GM18517 (cell line): Measurements from ENCODE around the gene NCAM1.

Experiments
- ATAC-seq: cut with Tn5 transposase; IDR thresholded peaks from one replicate; pipeline ENCODE4 v1.9.1; 2021; ENCODE audit warnings: mild to moderate bottlenecking, moderate library complexity; ENCODE audit not compliant: unreplicated experiment

NCAM1 gene

DNA sequence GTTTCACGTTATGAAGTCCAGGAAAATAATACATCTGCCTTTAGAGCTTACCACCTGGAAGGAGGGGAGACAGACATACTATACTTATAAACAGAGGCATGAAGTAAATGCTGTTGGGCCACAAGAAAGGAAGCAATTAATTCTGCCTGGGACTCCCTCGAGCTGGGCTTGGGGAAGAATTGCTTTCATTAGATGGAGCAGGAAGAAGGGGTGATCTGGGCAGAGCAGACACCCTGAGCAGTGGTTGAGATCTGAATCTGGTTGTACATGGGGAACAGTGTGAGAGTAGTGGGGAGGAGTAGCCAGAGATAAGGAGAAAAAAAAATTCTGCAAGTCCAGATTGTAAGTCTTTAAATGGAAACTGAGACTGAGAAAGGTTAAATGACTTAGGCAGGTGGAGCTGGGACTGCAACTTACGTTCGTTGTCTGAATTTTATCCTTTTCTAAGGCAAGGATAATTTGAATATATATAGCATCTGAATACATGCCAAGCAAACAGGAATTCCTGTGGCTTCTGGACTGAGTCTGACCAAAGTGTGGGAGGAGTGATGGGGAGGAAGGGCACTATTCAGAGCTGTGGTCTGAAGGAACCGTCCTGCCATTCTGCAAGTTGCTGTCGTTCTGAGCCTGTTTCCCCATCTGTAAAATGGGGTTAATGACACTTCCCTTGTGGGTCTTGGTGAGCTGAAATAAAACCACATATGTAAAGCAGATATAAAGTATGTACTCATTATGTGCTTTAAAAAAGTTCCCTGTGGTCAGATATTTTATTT lies 7.9 kb downstream of the NCAM1 start:
- ATAC-seq = no peak

DNA sequence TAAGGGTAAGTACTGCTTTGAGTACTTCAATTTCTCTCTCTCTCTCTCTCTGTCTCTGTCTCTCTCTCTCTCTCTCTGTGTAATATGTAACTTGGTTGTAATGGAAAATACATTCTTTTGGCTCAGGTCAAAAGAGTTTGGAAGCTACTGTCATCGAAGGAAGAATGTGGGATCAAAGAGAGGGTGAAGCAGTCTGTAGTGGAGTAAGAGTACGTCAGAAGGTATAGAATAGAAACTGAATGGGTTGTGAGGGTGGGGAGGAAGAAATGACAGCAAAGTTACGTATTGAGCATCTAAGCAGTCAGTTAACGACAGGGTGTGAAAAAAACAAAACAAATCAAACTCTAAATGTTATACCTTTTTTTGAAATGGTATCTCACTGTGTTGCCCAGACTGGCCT lies 10.0 kb downstream of the NCAM1 start:
- no peak for ATAC-seq

DNA sequence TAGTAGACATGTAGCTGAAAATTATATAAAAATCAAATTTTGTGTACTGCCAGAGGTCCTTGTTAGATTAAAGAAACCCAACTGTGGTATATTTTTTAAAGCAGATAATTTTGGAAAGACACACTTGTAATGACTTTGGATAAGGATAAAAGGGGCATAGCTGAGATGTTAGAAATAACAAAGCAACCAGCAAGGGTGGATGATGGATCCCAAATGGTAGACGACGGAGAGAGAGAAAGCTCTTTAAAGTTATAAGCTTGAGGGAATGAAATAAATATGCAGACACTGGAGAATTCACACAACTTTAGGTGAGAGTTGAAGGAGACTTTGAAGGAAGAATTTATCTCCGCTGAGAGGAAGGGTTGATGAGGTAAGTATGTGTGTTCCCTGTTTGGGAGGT lies 10.6 kb downstream of the NCAM1 start:
- ATAC-seq = no peak

DNA sequence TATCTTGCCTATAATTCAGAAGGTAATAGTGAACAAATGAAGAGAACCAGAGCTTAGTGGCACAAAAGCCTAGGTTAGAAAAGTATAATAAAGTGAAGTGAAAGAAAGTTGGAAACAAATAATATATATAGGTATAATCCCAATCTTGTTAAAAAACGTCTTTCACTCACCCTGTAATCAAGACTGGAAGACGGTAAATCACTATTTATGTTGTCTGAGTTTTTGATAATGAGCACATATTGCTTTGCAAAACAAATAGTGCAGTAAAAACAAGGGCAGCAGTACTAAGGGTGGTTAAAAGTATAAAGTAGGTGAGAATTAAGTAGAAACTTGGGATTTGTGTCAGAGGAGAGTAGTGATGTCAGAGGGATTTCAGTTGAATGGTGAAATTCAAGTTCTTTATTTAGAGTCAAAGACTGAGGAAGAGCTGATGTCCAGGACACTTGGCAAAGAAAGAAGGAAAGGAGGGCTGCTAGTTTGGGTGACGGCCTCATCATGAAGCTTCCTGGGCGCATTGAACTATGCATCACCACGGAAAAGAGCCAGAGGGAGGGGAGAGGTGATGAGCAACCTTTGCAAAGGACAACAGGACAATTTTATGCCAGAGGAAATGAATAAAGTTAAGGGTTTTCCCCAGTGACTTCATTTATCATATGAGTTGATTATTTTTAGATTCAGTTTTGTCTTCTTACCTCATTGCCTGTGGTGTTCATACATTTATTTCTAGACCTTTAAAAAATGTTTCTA lies 11.4 kb downstream of the NCAM1 start:
- no peak for ATAC-seq

DNA sequence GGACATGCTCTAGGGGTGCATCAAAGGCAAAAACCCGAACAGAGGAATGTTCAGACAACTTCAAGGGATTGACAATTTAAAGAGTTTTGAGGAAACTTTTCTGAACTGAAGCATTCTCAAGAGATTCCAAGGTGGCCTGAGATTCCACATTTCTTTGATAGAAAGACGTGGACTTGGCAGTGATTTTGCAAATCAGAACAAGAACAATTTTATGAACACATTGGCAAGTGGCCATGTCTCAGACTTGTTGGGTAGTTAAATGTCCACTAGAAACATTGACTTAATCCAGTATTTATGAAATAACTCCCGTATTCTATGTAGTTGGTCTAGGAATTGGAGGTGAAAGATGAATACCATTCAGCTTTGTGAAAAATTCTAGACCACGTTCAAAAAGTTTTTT lies 13.8 kb downstream of the NCAM1 start:
- ATAC-seq = no peak

DNA sequence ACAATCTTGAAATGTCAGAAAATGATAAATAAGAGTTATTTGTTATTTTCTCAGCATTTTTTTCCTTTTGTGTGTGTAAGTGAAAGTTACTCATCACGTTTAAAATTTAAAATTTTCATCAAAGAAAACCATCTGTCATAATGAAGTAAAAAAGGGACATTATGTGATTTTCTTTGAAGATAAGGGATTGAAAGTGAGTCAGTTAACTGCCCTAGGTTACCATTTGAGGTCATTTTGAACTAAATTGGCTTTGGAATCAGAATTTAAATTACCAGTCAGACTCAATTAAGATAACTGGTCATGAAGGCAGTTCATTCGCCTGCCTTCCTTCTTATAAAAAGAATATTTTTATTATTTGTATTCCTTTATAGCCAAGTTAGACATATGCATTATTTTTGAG lies 14.3 kb downstream of the NCAM1 start:
- ATAC-seq = no peak

DNA sequence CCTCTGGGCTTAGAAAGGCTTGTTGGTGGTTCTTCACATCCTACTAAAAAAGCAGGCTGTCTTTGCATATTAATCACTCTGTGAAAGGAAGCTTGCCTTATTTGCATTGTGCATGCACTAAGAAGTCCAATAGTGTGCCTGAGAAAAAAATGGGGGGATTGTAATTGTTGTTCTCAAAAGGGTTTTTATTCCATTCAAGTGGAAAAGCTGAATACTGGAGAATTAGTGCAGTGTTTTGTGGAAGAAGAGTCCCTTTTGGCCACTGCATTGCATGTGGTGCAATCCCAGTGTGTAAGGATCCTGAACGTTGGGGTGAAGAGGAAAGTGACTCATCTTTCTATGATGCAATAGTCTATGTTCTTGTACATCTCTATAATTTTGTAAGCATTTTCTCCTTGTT lies 16.5 kb downstream of the NCAM1 start:
- no peak for ATAC-seq

DNA sequence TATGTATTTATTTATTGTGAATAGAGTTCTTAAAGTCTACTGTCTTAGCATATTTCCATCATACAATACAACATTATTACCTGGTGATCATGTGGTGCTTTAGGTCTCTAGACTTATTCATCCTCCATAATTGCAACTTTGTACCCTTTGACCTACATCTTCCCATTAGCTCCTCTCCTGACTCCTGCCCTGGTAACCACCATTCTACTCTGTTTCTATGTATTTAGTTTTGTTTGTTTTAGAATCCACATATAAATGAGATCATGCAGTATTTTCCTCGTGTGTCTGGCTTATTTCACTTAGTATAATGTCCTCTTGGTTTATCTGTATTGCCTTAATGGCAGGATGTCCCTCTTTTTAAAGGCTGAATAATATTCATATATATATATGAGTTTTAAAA lies 22.7 kb downstream of the NCAM1 start:
- no peak for ATAC-seq

DNA sequence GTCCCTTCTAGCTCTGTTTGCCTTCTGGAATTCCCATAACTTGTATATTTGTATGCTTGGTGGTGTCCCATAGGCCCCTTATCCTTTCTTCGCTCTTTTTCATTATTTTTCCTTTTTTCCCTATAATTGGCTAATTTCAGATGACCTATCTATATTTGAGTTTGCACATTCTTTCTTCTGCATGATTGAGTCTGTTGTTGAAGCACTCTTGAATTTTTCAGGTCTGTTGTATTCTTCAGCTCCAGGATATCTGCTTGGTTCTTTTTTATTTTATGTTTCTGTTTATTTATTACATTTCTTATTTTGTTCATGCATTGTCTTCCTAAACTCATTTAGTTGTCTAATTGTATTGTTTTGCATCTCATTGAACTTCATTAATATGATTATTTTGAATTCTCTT lies 28.0 kb downstream of the NCAM1 start:
- ATAC-seq = no peak

DNA sequence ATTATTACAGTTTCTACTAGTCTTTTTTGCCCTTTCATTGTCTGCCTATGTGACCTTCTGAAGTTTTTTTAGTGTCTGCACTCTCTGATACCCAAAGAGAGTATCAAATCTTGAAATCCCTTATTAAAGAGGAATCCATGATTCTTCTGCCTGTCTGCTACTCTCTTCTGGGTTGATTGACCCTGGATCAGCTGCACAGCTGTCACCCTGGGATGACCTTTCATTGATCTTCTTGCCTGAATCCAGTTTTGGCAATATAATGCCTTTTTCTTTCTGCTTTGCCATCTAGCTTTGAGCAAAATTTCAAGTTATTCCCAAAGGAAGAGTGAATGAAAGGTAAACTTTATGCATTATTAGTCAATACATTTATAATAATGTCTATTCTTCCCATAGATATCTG lies 32.6 kb downstream of the NCAM1 start:
- ATAC-seq = no peak

DNA sequence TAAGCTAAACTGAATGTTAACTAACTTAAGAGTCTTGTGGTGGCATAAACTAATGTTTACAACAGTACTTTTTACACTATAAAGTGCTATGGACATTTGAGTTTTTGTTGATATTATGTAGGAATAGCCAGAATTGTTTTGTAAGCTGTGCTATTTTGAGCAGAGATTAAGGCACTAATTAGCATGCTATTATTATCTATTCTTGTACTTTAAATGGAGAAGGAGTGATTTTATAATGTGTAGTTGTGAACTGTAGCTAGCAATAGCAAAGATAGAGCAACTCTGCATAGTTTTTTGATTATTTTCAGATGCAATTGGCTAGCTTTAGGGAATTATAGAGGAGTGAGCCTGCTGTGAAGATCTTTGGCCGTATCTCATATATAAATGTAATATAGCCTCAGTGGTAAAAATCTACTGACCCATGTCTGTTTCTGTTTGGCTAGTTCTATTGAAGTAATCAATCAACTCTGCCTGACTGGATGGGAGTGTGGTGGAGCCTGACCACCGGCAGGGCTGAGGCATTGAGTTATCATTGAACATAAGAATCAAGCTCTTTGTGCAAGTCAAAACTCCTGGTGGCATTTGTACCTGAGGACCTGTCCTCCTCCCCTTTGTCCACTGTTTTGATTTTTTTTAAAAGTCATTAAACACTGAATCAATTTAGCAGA lies 34.3 kb downstream of the NCAM1 start:
- ATAC-seq = no peak

DNA sequence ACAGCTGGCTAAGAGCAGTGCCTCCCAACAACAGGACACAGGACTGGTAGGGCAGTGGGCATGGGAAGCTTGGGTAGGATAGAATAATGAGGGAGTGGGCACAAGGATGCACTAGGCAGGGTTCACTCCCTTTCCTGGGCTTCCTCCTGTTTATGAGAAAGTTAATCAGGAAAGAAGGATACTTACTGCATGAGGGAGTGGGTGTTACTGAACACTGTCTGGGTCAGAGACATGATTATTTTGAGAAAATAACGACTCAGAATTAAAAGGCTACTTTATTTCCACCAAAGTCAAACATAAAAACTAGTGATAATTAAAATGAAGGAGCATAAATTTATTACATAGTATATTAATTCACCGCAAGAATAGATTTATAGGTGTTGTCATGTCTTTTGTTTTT lies 35.8 kb downstream of the NCAM1 start:
- ATAC-seq = no peak

DNA sequence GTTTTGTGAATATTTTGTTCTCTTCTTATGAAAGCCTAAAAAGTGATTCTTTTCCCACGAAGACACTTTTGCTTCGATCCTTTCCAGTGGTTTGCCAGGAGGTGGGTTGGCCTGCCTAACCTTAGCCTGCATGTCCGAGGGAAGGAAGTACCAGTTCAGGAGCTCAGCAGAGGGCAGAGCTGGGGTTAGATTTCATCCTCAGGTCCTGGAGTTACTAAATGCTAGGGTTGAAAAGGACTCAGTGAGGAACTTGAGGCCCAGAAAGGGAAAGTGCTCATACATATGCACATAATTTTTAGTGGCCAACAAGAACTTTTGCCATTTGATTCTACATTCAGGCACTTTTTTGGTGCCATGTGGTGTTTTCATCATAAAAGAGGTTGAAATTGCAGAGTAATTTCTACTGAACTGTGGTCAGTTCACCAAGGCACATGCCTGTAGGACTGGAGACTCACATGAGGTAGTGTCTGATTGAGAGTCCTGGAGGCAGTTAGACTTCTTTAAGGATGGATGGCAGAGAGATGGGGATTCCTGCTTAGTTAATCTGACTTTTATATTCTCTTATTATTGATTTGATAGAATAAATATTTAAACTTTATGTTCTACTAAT lies 36.7 kb downstream of the NCAM1 start:
- no peak for ATAC-seq

DNA sequence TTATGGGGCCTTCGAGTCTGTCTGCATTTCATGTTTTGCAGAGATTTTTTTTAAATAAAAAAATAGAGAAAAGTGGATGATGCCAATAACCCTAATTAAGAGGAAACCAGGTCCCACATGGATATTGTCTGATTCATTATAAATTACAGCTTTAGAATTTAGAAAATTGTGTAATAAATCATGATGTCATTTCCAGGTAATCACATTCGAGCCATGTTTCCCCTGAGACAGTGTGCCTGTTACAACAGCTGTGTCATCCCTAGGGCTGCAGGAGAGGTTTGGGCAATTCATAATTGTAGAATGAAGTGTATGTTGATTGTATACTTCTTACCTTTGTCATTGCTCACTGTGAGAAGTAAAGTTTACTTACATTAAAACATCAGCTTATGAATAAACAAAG lies 38.3 kb downstream of the NCAM1 start:
- no peak for ATAC-seq

DNA sequence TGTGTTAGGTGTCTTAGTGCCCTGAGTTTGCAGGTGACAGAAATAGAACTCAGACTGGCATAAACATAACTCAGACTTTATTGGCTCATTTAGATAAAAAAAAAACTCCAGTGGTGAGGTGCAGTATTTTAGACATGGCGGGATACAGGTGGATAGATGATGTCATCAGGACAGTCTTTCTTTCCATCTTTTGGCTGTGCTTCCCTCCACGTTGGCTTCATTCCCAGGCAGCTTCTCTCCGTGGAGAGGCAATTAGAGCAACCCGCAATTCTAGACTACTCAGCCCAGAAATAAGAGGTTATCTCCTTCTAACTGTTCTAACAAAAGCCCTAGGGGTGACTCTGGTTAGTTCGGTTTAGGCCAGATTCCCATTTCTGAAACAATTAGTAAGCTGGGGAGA lies 40.5 kb downstream of the NCAM1 start:
- ATAC-seq = no peak

DNA sequence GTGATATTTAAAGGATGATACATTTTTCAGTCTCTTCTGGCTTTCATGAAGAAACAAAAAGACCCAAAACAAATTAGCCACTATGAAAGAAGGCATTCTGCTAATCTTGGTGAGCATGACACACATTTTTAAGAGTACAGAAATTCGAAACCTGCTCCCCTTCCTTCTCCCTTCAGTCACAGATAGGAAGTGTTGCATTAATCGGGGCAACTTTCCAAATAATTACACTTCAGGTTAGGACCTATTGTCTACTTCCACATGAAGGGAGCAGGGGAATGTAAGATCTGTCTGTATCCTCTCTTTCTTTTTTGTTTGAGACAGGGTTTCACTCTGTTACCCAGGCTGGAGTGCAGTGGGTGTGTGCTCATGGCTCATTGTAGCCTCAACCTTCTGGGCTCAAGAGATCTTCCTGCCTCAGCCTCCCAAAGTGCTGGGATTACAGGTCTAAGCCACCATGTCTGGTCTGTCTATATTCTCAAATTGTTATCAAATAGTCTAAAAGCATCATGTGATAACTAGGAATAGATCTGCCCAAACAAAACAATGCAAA lies 45.8 kb downstream of the NCAM1 start:
- no peak for ATAC-seq

DNA sequence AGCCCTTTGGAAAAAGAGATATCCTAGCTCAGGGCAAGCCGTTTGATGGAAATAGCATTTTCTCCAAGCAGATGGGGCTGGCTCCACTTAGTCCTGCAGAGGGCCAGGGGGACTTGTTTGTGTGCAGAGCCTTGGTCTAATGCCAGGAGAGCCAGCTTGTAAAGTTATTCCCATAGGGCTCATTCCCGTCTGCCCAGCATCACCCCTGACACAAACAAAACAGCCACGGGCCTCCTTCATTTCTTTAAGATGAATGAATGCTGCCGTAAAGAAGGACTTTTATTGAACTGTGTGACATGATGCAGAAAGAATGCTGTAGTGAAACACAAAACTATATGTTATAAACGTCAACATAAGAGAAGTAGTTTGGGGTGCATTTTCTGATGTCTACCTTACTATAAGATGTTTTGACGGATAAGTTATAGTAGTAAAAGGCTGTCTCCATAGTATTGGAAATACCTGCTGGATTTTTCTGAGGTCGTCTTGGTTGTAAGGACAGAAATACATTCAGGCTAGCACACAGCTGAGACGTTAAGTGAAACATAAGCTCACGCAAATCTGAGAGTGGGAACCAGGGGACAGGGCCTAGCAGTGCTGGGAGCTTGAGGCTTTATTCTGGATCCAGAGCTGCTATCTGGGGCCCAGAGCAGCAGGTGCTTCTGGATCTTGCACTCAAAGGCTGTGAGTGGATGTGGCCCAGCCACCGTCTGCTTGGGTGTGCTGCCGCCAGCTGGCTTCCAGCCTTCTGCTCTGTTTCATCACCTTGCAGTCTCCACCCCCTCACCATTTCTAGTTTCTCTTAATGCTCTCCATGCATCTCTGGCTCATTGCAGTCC lies 53.3 kb downstream of the NCAM1 start:
- no peak for ATAC-seq

DNA sequence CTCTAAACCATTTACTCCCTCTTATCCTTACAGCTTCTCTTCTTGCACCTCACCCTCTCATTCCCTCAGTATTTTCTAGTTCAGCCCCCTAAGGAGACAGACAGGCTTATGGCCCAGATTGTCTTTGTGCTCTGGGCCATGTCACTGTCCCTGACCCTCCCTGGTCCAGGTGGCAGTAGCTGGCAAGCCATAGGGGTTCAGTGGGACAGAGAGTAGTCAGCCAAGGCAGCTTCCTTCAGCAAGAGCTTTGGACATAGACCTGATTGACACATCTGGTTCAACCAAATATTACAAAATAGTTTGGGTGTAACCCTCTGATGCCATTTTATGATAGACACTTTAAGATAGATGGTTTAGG lies 53.9 kb downstream of the NCAM1 start:
- no peak for ATAC-seq

DNA sequence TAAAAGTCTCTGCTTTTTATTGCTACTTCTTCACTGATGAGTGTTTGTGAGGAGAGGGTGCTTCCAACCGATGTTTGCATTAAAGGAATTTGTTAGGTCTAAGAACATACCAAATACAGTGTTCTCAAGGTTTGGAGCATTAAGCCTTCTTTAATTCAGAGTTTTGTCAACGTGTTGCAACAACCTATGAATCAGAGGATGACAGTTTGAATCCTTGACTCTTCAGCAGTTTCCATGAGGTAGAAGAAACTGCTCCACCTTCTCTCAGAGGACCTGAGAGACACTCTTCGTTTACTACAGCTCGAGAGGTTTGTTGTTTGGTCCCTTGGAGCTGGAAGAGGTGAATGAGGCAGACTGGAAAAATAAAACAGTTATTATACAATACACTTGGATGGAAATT lies 55.7 kb downstream of the NCAM1 start:
- ATAC-seq = no peak

DNA sequence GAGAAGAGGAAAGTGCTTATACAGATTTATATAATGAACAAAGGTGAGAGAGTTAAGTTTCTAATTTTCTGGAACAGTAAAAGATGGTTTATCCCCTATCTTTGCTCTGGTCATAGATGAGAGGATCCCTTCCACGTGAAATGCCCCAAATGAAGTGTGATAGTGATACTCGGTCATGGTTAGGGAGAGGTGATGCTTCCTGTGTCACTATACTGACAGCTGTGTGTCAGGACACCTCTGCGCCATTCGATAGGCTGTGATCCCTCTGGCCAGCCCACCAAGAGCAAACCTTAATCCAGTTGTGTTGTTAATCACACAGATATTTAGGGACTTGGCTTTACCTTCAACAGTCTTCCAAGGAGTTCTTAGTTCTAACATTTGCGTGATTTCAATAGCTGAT lies 57.7 kb downstream of the NCAM1 start:
- ATAC-seq = no peak

DNA sequence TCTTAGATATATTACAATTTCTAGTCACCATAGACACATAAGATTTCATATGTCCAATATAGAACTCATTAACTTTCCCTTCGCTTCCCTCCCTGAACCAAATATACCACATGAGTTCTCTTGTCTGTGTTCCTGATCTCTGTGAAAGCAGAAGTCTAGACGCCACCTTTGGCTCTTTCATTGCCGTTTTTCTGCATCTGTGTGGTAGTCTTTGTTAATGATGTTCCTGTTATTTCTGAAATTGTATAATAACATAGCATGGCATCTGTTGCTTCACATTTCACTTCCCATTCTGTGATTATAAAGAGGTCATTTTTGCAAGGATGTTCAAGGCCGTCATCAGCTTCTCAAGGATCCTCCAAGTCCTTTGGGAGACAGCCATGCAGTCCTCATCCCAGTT lies 58.5 kb downstream of the NCAM1 start:
- ATAC-seq = no peak
